KMS-11 (cell line): ENCODE data around the gene NPAS2.
A peak's percentile ranks its signal among the peaks of the same experiment; 100 is the strongest.

ENCODE experiments used
- H2AFZ ChIP-seq: fragments of 200-600 bp; sonication (generic); 2 replicates; pipeline ENCODE4 v1.6.1; 2016; ENCODE audit warnings: antibody characterized with exemption, mixed run types, low read depth
- H3K27ac ChIP-seq: fragments of 200-600 bp; sonication (generic); 2 replicates; pipeline ENCODE4 v1.6.1; 2016; ENCODE audit warnings: mild to moderate bottlenecking, mixed run types
- H3K27me3 ChIP-seq: fragments of 200-600 bp; sonication (generic); 2 replicates; pipeline ENCODE4 v1.6.1; 2017; ENCODE audit warnings: mild to moderate bottlenecking, low read depth, mixed run types, moderate library complexity; ENCODE audit not compliant: insufficient read depth
- H3K36me3 ChIP-seq: fragments of 200-600 bp; sonication (generic); 2 replicates; pipeline ENCODE4 v1.6.1; 2017; ENCODE audit warnings: mild to moderate bottlenecking, mixed run types; ENCODE audit not compliant: insufficient read depth
- H3K4me1 ChIP-seq: fragments of 200-600 bp; sonication (generic); 2 replicates; pipeline ENCODE4 v1.6.1; 2016; ENCODE audit warnings: mild to moderate bottlenecking, low read depth, mixed run types; ENCODE audit not compliant: poor library complexity, severe bottlenecking
- H3K4me2 ChIP-seq: fragments of 200-600 bp; sonication (generic); 2 replicates; pipeline ENCODE4 v1.7.0; 2016; ENCODE audit warnings: mild to moderate bottlenecking, mixed run types
- H3K4me3 ChIP-seq: fragments of 200-600 bp; sonication (generic); IDR thresholded peaks from 2 replicates; pipeline ENCODE4 v1.6.1; 2017; ENCODE audit warnings: low read depth, low read length, mixed read lengths; ENCODE audit not compliant: insufficient read depth
- H3K79me2 ChIP-seq: fragments of 200-600 bp; sonication (generic); 2 replicates; pipeline ENCODE4 v1.6.1; 2016; ENCODE audit warnings: low read depth, mixed run types; ENCODE audit not compliant: insufficient read depth
- H3K9ac ChIP-seq: fragments of 200-600 bp; sonication (generic); 2 replicates; pipeline ENCODE4 v1.6.1; 2016; ENCODE audit warnings: mild to moderate bottlenecking, mixed run types
- H4K20me1 ChIP-seq: fragments of 200-600 bp; sonication (generic); 2 replicates; pipeline ENCODE4 v1.6.1; 2016; ENCODE audit warnings: mild to moderate bottlenecking, mixed run types; ENCODE audit not compliant: insufficient read depth
- TF ChIP-seq, protein P1 (sequence below): fragments of 200-600 bp; sonication (generic); conservative IDR thresholded peaks from 2 replicates; pipeline ENCODE4 v1.6.1; 2017; ENCODE audit warnings: low read depth, mild to moderate bottlenecking, antibody characterized with exemption, low read length, moderate library complexity, mixed read lengths

Gene NPAS2

DNA sequence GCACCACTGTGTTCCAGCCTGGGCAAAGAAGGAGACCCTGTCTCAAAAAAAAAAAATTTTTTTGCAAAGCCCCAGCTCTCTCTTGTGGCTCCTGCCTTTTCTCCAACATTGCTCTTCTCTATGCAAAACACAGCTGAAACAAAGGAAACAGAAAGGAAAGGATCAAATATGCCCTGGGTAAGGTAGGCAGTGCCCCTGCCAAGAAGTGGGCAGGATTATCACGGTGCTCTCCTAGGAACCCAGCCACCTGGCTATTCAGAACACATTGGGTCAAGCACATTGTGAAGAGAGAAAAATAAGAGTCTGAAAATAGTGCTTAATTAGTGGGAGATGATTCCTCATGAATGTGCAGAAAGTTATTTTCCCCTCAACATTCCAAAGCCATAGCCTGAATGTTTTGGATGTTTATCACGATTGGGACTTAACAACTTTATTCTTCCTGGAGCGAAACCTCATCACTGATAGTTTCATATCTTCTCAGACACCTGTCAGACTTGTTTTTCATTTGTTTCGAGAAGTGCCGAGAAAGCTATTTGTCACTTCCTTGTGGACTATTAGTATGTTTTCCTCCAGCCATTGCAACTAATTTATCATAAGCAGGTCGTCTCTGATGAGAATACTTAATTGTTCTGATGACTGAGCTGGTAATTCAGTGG is 139.4 kb downstream of the NPAS2 start:
- H3K4me1 ChIP-seq = no peaks in the 10 kb centered on the region
- no peak overlapping the region for H3K9ac ChIP-seq
- H4K20me1 ChIP-seq = no peaks in the 10 kb centered on the region
- H3K4me3 ChIP-seq = no peak overlapping the region
- H3K27me3 ChIP-seq = no peaks in the 10 kb centered on the region
- TF ChIP-seq, protein P1, sequence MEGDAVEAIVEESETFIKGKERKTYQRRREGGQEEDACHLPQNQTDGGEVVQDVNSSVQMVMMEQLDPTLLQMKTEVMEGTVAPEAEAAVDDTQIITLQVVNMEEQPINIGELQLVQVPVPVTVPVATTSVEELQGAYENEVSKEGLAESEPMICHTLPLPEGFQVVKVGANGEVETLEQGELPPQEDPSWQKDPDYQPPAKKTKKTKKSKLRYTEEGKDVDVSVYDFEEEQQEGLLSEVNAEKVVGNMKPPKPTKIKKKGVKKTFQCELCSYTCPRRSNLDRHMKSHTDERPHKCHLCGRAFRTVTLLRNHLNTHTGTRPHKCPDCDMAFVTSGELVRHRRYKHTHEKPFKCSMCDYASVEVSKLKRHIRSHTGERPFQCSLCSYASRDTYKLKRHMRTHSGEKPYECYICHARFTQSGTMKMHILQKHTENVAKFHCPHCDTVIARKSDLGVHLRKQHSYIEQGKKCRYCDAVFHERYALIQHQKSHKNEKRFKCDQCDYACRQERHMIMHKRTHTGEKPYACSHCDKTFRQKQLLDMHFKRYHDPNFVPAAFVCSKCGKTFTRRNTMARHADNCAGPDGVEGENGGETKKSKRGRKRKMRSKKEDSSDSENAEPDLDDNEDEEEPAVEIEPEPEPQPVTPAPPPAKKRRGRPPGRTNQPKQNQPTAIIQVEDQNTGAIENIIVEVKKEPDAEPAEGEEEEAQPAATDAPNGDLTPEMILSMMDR = no peak
- no peaks in the 10 kb centered on the region for H3K36me3 ChIP-seq
- peak overlapping the region; percentile 7; the same call in 1 of the 2 replicates for H2AFZ ChIP-seq
- H3K79me2 ChIP-seq = no peaks in the 10 kb centered on the region
- no peak overlapping the region for H3K27ac ChIP-seq
- H3K4me2 ChIP-seq = no peak overlapping the region

DNA sequence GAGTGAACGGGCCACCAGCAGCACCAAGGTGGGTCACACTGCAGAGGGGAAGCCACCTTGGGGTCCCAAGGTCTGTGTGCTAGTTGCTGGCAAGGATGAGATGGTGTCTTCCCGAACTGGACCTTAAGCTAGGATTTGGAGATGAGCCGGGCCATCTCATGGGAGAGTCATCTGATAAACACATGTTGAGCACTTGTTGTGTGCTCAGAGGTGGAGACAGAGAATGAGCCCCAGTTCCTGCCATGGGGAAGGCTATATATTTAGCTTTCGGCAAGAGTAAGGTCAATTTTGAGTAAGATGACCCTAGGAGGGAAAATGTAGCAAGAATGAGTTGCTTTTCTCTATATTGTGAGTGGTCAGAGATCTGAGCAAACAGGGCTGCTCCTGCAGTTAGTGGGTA is 140.7 kb downstream of the NPAS2 start:
- H3K4me1 ChIP-seq = no peaks in the 10 kb centered on the region
- H3K4me2 ChIP-seq = no peak overlapping the region
- H3K27ac ChIP-seq = no peak overlapping the region
- H3K9ac ChIP-seq = no peak overlapping the region
- no peak overlapping the region for H2AFZ ChIP-seq
- TF ChIP-seq, protein P1 = no peak
- H3K79me2 ChIP-seq = no peaks in the 10 kb centered on the region
- no peak overlapping the region for H3K4me3 ChIP-seq
- H3K36me3 ChIP-seq = no peaks in the 10 kb centered on the region
- no peaks in the 10 kb centered on the region for H4K20me1 ChIP-seq
- H3K27me3 ChIP-seq = no peaks in the 10 kb centered on the region

DNA sequence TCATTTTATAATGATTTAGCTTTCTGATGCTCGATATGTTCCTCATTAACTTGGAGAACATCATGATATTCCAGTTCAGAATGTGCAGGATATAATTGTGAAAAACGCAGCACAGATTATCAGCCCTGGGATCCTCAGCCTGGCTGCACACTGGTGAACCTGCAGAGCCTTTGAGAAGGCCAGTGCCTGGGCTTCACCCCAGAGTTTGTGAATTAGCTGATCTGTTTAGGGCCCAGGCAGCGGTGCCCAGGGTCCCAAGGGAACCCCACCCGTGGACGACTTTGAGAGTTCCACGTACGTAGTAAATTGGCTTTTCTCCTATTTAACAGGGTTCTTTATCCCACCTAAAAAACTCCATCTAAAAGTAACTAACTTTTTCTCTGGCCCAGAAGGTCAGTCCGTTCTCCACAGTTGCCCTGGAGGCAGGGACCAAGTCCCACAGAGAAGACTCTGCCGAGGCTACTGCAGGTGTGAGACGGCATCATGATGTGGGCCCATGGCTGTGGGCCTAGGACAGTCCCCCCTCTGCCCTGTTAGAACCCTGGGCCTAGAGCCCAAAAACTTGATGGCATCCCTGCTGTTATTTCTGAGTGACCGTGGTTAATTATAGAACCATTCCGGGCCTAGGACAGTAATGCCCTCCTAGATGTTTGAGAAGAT is 142.6 kb downstream of the NPAS2 start:
- TF ChIP-seq, protein P1 = no peak
- Histone ChIP-seq H3K27me3 (no peaks in the 10 kb centered on the region), H4K20me1 (no peaks in the 10 kb centered on the region), H3K4me1 (no peaks in the 10 kb centered on the region), H3K79me2 (no peaks in the 10 kb centered on the region), H2AFZ (no peak overlapping the region), H3K9ac (no peak overlapping the region), H3K36me3 (no peaks in the 10 kb centered on the region), H3K4me3 (no peak overlapping the region), H3K4me2 (no peak overlapping the region), H3K27ac (no peak overlapping the region)

DNA sequence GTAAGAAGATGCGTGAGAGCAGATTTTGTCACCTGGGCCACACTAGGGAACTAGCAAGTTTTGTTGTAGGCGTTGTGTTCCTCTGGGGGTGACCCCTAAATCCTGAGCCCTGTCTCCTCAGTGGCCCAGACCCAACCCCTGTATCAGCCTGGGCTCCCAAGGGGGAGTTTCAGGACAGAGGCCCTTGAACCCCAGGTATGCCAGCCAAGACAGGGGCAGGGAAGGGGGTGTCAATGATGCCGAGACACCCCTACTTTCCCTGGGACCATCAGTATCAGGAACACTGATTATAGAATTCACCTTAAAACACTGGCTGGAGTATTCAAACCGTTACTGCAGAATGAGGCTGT is 143.1 kb downstream of the NPAS2 start:
- Histone ChIP-seq H3K4me3 (no peak overlapping the region), H3K36me3 (no peaks in the 10 kb centered on the region), H3K79me2 (no peaks in the 10 kb centered on the region), H3K27ac (no peak overlapping the region), H3K4me1 (no peaks in the 10 kb centered on the region), H2AFZ (no peak overlapping the region), H3K27me3 (no peaks in the 10 kb centered on the region), H4K20me1 (no peaks in the 10 kb centered on the region), H3K9ac (no peak overlapping the region), H3K4me2 (no peak overlapping the region)
- TF ChIP-seq, protein P1 = no peak
